Panc1 (cell line): ENCODE data around the gene RNF6. TPM values are rescaled to one million over a fixed set of nuclear protein-coding genes. Genes with fewer than 3 reads are reported as not detected.
A peak's percentile ranks its signal among the peaks of the same experiment; 100 is the strongest.
"Not testable (repeated sequence)": the region's sequence is repeated elsewhere in the genome, so short reads cannot be mapped to it uniquely, and the experiment has no call there.

ENCODE experiments used
- ATAC-seq: fragments of 200-7000 bp; cut with Tn5 transposase; 2 replicates; pipeline ENCODE4 v1.9.1; 2020; ENCODE audit warnings: mild to moderate bottlenecking, moderate library complexity
- BruUV-seq: library from RNA; stranded (reverse); fragments of 400-500 nt; replicated peaks from 2 replicates; lab custom pipeline; 2021; lab: Mats Ljungman, UMichigan
- CTCF ChIA-PET: fragments of 300-600 bp; sonication (Branson Sonifier 250); formaldehyde crosslinking; loops from one replicate; lab custom pipeline; 2022; ENCODE audit warnings: antibody characterized with exemption; lab: Charles Lee
- POLR2A ChIA-PET: fragments of 300-600 bp; sonication (Branson Sonifier 250); formaldehyde crosslinking; loops from one replicate; lab custom pipeline; 2022; ENCODE audit warnings: antibody characterized with exemption; lab: Charles Lee
- DNase-seq: peaks from one replicate; pipeline ENCODE4 v3.0.0-alpha.2; 2010; ENCODE audit warnings: low read depth, low spot score
- H3K27ac ChIP-seq: 2 replicates; pipeline ENCODE4 v1.5.1; 2011; ENCODE audit warnings: mild to moderate bottlenecking, low read length, inconsistent platforms
- H3K27me3 ChIP-seq: fragments of 200-500 bp; sonication (Bioruptor generic); 2 replicates; pipeline ENCODE4 v1.6.0; 2014; ENCODE audit warnings: low read length, inconsistent platforms; ENCODE audit not compliant: control insufficient read depth, insufficient read depth
- H3K36me3 ChIP-seq: fragments of 200-500 bp; sonication (Bioruptor generic); 2 replicates; pipeline ENCODE4 v1.5.1; 2014; ENCODE audit warnings: inconsistent platforms, mild to moderate bottlenecking, low read length, moderate library complexity; ENCODE audit not compliant: control insufficient read depth, insufficient read depth
- H3K4me1 ChIP-seq: 2 replicates; pipeline ENCODE4 v1.5.1; 2011; ENCODE audit warnings: inconsistent platforms, mild to moderate bottlenecking, low read length, moderate library complexity; ENCODE audit not compliant: control insufficient read depth, insufficient read depth
- H3K4me3 ChIP-seq, 2 experiments: 2 replicates each; pipeline ENCODE4 v1.5.1; 2011 to 2012; ENCODE audit warnings: low read depth in 2 of 2, low read length in 2 of 2, mild to moderate bottlenecking in 2 of 2, inconsistent platforms in 1 of 2, moderate library complexity in 1 of 2
- H3K9me3 ChIP-seq: fragments of 200-500 bp; sonication (Bioruptor generic); 2 replicates; pipeline ENCODE4 v1.5.1; 2014; ENCODE audit warnings: low read depth, mild to moderate bottlenecking, inconsistent platforms, low read length, moderate library complexity; ENCODE audit not compliant: control insufficient read depth, insufficient read depth
- CTCF ChIP-seq: fragments of 450-650 bp; IDR thresholded peaks from 2 replicates; pipeline ENCODE4 v1.5.1; 2017; ENCODE audit warnings: mild to moderate bottlenecking
- POLR2AphosphoS5 ChIP-seq: IDR thresholded peaks from 2 replicates; pipeline ENCODE4 v1.6.1; 2012; ENCODE audit warnings: mild to moderate bottlenecking, low read depth, low read length, moderate library complexity
- SIN3A ChIP-seq: IDR thresholded peaks from 2 replicates; pipeline ENCODE4 v1.6.1; 2012; ENCODE audit warnings: low read depth, mild to moderate bottlenecking, low read length, moderate library complexity, borderline replicate concordance; ENCODE audit not compliant: insufficient read depth
- TCF7L2 ChIP-seq: IDR thresholded peaks from 2 replicates; pipeline ENCODE4 v1.6.1; 2011; ENCODE audit warnings: mild to moderate bottlenecking, low read depth, low read length, inconsistent platforms
- in situ Hi-C: cut with HindIII; loops from 2 replicates; pipeline ENCODE4 v1.10.0; 2016; ENCODE audit warnings: low sequenced_read_pairs, low pct_unique_long_range_greater_than_20kb
- intact Hi-C: fragments of 100-400 bp; cut with micrococcal nuclease; formaldehyde crosslinking; loops from one replicate; pipeline ENCODE4 v1.10.0; 2022; ENCODE audit not compliant: unreplicated experiment
- total RNA-seq: library from RNA; stranded (reverse); gene quantifications from one replicate; pipeline ENCODE4 v1.2.1, GENCODE V29; 2021; ENCODE audit not compliant: unreplicated experiment
- TF ChIP-seq, protein P1 (sequence below), 2 experiments: IDR thresholded peaks; 2 replicates each; pipeline ENCODE4 v1.6.1; 2011 to 2012; ENCODE audit warnings: low read depth in 2 of 2, control low read depth in 1 of 2, low read length in 1 of 2, mild to moderate bottlenecking in 1 of 2, moderate library complexity in 1 of 2; ENCODE audit not compliant: insufficient read depth in 1 of 2

Gene RNF6
- total RNA-seq, 1 experiment from 2014 or later = 38.0 TPM

GRCh38 chr13:26253262-26253786 is 31.2 kb upstream of the RNF6 start:
- no TSS peak for BruUV-seq
- Histone ChIP-seq H3K4me1 (peaks cover 5% of the 10 kb centered on the region; the same call in 1 of the 2 replicates), H3K27me3 (no peaks in the 10 kb centered on the region; the same call in 1 of the 2 replicates), H3K4me3 (peak overlapping the region; percentile 63 to 83), H3K27ac (peak overlapping the region; percentile 84), H3K9me3 (no peaks in the 10 kb centered on the region), H3K36me3 (no peaks in the 10 kb centered on the region; the same call in 1 of the 2 replicates)
- ATAC-seq = no peak
- TF ChIP-seq, protein P1, sequence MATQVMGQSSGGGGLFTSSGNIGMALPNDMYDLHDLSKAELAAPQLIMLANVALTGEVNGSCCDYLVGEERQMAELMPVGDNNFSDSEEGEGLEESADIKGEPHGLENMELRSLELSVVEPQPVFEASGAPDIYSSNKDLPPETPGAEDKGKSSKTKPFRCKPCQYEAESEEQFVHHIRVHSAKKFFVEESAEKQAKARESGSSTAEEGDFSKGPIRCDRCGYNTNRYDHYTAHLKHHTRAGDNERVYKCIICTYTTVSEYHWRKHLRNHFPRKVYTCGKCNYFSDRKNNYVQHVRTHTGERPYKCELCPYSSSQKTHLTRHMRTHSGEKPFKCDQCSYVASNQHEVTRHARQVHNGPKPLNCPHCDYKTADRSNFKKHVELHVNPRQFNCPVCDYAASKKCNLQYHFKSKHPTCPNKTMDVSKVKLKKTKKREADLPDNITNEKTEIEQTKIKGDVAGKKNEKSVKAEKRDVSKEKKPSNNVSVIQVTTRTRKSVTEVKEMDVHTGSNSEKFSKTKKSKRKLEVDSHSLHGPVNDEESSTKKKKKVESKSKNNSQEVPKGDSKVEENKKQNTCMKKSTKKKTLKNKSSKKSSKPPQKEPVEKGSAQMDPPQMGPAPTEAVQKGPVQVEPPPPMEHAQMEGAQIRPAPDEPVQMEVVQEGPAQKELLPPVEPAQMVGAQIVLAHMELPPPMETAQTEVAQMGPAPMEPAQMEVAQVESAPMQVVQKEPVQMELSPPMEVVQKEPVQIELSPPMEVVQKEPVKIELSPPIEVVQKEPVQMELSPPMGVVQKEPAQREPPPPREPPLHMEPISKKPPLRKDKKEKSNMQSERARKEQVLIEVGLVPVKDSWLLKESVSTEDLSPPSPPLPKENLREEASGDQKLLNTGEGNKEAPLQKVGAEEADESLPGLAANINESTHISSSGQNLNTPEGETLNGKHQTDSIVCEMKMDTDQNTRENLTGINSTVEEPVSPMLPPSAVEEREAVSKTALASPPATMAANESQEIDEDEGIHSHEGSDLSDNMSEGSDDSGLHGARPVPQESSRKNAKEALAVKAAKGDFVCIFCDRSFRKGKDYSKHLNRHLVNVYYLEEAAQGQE (IDR thresholded peaks at IDR 0.05; ENCODE audit: insufficient read depth in 1 of 2, low read depth in 2 of 2, low read length in 1 of 2) = no peak
- TF ChIP-seq POLR2AphosphoS5 = no peak
- TF ChIP-seq CTCF = no peak
- TF ChIP-seq TCF7L2 = no peak
- TF ChIP-seq SIN3A = no peak
- ChIA-PET CTCF (no interaction called here), POLR2A (interaction anchor here (0.8 kb wide), 1 partner anchor 36 kb away, joined by 3 read pairs; no protein-coding TSS in a partner anchor)
- no peak for DNase-seq
- intact Hi-C loops = no loop called here
- in situ Hi-C loops = no loop called here

DNA sequence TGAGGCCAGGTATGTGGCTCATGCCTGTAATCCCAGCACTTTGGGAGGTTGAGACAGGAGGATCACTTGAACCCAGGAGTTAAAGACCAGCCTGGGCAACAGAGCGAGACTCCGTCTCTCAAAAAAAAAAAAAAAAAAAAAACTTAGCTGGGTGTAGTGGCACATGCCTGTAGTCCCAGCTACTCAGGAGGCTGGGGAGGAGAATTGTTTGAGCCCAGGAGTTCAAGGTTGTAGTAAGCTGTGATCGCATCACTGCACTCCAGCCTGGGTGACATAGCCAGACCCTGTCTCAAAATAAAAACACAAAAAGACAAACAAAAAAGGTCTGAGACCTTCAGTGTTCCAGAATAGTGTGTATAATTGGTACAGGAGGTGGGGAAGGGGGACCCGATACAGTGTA is 29.9 kb upstream of the RNF6 start:
- H3K27me3 ChIP-seq, ATAC-seq, in situ Hi-C loops, H3K9me3 ChIP-seq, DNase-seq, CTCF ChIA-PET, H3K4me1 ChIP-seq, H3K27ac ChIP-seq, H3K36me3 ChIP-seq, POLR2A ChIA-PET, intact Hi-C loops, H3K4me3 ChIP-seq, BruUV-seq: not testable (repeated sequence)

DNA sequence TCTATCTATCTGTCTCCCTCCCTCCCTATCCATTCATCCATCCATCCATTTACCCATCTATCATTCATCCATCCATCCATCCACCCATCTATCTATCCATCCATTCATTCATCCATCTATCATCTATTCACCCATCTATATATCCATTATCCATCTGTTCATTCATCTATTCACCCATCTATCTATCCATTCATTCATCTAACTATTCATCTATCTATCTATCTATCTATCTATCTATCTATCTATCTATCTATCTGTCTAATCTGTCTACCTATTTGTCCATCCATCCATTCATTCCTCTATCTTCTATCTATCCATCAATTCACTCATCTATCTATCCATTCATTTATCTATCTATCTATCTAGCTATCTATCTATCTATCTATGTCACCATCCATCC is 27.4 kb upstream of the RNF6 start:
- no peak overlapping the region for H3K4me3 ChIP-seq
- POLR2A ChIA-PET = no interaction called here
- no peaks in the 10 kb centered on the region; the same call in 1 of the 2 replicates for H3K36me3 ChIP-seq
- H3K27me3 ChIP-seq = no peaks in the 10 kb centered on the region; the same call in 1 of the 2 replicates
- TF ChIP-seq CTCF = no peak
- TF ChIP-seq, protein P1 (IDR thresholded peaks at IDR 0.05; ENCODE audit: insufficient read depth in 1 of 2, low read depth in 2 of 2, low read length in 1 of 2) = no peak
- TF ChIP-seq POLR2AphosphoS5 = no peak
- H3K27ac ChIP-seq = no peak overlapping the region
- H3K4me1 ChIP-seq = no peaks in the 10 kb centered on the region
- in situ Hi-C loops (no loop called here), intact Hi-C loops (no loop called here)
- CTCF ChIA-PET = no interaction called here
- no peak for DNase-seq
- BruUV-seq = no TSS peak
- no peaks in the 10 kb centered on the region for H3K9me3 ChIP-seq
- ATAC-seq = no peak
